Measurements from ENCODE around the gene JMJD1C.

Gene JMJD1C

DNA sequence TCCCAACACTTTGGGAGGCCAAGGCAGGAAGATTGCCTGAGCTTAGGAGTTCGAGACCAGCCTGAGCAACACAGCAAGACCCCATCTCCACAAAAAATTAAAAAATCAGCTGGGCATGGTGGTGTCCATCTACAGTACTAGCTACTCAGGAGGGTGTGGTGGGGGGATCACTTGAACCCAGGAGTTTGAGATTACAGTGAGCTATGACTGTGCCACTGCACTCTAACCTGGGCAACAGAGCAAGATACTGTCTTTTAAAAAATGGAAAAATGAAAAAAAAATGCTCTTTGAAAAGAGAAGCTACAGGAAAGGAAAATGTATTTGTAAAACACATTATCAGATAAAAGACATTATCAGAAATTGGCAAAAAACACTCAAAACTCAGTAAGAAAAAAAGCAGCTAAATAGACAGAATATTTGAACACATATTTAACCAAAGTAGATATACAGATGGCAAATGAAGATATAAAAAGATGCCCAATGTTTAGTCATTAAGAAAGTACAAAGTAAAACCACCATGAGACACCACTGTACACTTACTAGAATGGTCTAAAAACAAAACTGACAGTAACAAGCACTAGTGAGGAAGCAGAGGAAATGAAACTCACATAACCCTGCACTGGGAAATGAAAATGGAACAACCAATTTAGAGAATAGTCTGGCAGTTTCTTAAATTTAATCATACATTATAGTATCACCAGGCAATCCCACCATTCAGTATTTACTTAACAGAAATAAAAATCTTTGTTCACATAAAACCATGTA lies 292.1 kb downstream of the JMJD1C start:
- TF ChIP-seq, protein P1, sequence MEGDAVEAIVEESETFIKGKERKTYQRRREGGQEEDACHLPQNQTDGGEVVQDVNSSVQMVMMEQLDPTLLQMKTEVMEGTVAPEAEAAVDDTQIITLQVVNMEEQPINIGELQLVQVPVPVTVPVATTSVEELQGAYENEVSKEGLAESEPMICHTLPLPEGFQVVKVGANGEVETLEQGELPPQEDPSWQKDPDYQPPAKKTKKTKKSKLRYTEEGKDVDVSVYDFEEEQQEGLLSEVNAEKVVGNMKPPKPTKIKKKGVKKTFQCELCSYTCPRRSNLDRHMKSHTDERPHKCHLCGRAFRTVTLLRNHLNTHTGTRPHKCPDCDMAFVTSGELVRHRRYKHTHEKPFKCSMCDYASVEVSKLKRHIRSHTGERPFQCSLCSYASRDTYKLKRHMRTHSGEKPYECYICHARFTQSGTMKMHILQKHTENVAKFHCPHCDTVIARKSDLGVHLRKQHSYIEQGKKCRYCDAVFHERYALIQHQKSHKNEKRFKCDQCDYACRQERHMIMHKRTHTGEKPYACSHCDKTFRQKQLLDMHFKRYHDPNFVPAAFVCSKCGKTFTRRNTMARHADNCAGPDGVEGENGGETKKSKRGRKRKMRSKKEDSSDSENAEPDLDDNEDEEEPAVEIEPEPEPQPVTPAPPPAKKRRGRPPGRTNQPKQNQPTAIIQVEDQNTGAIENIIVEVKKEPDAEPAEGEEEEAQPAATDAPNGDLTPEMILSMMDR (conservative IDR thresholded peaks at IDR 0.05; ENCODE audit: low read length): no peak
- no peak for DNase-seq (ENCODE audit: low read depth)
- H3K4me3 ChIP-seq (ENCODE audit: low read length): no peak overlapping the region

DNA sequence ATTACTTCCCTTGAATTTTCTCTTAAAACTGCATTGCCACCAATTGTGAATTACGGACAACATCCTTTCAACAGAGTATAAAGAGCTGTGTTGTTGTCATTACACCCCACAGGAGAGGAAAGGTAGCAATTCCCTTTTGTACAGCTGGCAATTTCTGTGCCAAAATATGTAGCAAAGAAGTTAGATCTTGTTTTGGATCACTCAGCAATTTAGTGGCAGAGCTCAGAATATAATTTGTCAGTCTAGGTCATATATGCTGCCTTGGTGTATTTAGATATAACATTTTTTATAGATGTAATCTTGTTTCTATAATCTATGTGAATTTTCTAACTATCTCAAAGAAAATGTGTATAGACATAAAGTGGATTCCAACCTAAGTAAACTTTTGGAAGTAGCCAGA lies 293.9 kb downstream of the JMJD1C start:
- TF ChIP-seq, protein P1 (conservative IDR thresholded peaks at IDR 0.05; ENCODE audit: low read length): no peak
- no peak for DNase-seq (ENCODE audit: low read depth)
- no peak overlapping the region for H3K4me3 ChIP-seq (ENCODE audit: low read length)

DNA sequence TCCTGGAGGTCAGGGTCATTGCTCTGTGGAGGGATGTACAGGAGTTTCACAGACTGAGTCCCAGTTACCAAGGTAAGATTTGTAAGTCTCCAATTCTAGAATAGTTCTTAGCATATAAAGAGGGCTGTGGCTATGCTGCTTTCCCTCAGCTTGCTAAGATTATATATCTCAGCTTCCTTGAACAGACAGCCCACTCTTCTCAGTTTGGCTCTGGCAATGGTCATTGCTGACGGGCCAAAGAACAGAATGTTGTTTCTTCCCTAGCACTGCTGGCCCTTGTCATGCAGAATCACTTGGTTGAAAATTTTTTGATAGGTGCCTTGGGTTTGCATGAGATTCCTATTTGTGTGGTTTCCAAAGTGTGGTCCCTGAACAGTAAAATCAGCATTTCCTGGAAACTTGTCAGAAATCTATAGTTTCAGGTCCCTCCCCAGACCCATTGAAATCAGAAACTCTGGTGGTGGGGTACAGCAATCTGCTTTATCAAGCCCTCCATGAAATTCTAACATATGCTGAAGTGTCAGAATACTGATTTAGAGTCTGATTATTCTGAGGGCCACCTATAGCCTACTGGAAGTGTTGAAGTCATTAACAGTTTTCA lies 294.4 kb downstream of the JMJD1C start:
- H3K4me3 ChIP-seq (ENCODE audit: low read length): no peak overlapping the region
- TF ChIP-seq, protein P1 (conservative IDR thresholded peaks at IDR 0.05; ENCODE audit: low read length): no peak
- DNase-seq (ENCODE audit: low read depth): no peak

DNA sequence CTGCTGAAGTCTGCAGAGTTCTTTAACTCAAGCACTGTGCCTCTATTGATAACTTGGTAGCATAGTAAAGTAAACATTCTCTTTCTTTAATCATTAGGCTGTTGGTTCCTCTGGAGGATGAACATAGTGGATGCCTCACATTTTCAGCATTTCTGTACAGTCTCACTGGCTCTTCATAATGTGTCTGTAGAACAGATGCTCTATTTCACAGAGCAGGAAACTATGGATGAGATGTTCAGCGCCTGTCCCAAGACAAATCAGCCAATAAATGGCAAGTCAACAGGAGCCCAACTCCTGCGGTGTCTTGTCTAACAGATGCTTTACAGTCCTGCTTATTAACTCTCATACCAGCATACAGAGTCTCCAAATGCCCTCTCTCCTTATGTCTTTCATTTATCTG lies 296.2 kb downstream of the JMJD1C start:
- TF ChIP-seq, protein P1 (conservative IDR thresholded peaks at IDR 0.05; ENCODE audit: low read length): no peak
- no peak overlapping the region for H3K4me3 ChIP-seq (ENCODE audit: low read length)
- DNase-seq (ENCODE audit: low read depth): peak; percentile 48

DNA sequence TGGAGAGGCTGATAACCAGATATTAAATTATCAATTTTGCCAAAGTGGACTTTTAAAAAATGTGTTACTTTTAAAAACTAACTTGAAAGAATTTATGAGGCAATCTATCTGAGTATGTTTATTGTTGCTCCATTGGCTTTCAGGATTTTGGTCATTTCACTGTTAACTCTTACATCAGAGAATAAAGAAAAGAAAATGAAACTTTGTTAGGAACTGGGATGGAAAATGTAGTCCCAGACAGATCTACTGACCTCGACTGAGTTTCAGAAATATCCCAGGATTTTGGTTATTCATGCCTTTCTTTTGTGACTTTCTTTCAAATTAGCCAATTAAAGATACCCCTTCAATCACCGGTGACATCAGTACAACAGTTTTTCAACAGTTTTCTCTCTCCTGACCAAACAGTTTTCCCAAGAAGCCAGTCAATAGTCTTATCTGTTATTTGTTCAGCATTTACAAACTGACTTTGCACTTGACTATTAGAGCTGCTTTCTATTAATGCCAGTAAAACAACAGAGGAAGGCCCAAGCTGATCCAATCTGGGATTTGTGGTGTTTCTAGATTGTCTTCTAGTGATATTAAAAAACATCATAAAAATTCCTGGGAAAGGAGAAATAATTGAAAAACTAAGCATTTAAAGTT lies 296.8 kb downstream of the JMJD1C start:
- H3K4me3 ChIP-seq (ENCODE audit: low read length): no peak overlapping the region
- DNase-seq (ENCODE audit: low read depth): no peak
- TF ChIP-seq, protein P1 (conservative IDR thresholded peaks at IDR 0.05; ENCODE audit: low read length): no peak

DNA sequence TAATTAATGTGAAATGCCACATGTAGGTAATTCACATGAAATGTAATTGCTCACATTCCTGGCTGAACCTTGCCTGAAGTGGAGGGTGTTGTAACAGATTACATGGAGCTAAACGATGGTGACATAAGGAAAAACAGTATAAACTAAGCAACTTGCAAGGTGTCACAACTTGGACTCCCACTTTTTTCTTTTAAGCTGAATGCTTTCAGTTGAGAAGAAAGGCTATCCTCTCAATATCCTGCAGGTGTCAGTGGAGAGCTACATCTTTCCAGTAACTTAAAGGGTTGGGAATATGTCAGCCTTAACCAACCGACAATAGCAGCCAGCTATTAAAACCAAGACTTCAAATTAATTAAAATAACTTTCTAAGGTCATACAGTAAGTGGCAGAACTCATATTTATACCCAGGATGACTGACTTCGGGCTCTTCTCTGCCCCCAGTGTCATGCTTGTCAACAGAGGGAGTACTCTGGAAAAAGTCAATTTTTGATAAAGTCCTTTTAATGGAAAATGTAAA lies 299.0 kb downstream of the JMJD1C start:
- DNase-seq (ENCODE audit: low read depth): peak; percentile 77
- no peak overlapping the region for H3K4me3 ChIP-seq (ENCODE audit: low read length)
- TF ChIP-seq, protein P1 (conservative IDR thresholded peaks at IDR 0.05; ENCODE audit: low read length): peak; percentile 79

Measured in AG10803 (cell line).